ENCODE measurements around the gene CACFD1. TPM values are rescaled to one million over a fixed set of nuclear protein-coding genes. Genes with fewer than 3 reads are reported as not detected.
"Not testable (repeated sequence)": the region's sequence is repeated elsewhere in the genome, so short reads cannot be mapped to it uniquely, and the experiment has no call there.

The CACFD1 gene
- total RNA-seq, 1 donor from 2014 or later: 19.0 TPM

DNA sequence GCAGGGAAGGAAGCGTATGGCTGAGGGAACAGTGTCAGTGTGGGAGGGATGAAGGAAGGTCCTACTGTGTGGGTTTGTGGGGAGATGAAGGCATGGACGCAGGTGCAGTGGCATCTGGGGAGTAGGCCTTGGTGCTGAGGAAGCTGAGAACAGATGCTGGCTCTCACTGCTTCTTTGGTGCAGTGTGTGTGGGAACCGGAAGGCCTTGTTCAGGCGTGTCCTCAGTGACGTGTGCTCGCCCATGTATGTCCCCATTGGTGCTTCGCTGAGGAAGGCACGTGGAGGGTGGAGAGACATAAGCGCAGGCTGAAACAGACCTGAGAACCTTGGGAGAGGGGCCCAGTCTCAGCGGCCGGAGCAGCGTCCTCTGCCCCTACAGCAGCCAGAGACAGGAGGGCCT, 18.9 kb upstream of the CACFD1 start:
- DNase-seq: no peak

DNA sequence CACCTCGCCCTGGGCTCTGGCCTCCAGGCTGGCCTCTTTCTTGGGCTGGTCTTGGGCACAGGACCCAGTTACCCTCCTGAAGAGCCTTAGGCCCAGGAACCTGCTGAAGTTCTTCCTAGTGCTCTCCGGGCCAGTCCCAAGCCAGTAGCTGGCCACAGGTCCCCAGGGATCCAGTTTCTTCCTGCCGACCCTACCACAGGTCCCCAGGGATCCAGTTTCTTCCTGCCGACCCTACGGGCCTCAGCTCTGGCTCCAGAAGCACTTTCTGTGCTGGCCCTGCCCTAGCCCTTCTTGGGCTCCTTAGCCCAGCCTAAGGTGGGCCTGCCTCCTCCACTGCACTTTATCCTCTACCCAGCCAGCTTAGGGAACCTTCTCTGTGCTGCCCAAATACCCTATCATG, 18.2 kb upstream of the CACFD1 start:
- DNase-seq: no peak

DNA sequence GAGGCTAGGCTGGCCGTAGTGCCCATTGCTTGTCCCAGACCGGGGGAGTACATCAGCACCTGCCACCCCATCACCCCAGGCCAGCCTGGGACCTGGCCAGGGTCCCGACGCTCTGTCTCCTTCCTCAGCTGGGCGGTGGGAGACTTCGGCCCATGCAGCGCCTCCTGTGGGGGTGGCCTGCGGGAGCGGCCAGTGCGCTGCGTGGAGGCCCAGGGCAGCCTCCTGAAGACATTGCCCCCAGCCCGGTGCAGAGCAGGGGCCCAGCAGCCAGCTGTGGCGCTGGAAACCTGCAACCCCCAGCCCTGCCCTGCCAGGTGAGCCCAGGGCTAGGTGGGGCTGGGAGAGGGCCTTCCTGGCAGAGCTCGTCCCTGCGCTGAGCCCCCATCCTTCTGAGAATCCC, 16.5 kb upstream of the CACFD1 start:
- DNase-seq: no peak

DNA sequence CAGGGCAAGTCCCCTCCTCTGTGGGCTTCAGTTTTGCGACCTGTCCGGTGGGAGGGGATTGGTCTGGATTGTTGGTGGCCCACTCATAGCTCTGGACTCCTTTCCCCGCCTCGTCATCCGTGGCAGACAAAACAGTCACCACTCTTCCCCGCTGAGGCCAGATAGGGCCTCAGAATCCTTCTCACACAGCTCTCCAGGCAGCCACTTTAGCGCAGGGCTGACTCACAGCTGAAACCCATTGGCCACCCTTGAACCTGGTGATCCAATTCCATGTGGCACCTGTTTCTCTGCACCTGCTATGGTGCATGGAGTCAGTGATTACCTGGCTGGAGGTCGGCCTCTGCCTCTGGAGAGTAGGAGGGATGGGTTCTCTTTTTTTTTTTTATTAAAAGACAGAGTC, 15.8 kb upstream of the CACFD1 start:
- DNase-seq: no peak

DNA sequence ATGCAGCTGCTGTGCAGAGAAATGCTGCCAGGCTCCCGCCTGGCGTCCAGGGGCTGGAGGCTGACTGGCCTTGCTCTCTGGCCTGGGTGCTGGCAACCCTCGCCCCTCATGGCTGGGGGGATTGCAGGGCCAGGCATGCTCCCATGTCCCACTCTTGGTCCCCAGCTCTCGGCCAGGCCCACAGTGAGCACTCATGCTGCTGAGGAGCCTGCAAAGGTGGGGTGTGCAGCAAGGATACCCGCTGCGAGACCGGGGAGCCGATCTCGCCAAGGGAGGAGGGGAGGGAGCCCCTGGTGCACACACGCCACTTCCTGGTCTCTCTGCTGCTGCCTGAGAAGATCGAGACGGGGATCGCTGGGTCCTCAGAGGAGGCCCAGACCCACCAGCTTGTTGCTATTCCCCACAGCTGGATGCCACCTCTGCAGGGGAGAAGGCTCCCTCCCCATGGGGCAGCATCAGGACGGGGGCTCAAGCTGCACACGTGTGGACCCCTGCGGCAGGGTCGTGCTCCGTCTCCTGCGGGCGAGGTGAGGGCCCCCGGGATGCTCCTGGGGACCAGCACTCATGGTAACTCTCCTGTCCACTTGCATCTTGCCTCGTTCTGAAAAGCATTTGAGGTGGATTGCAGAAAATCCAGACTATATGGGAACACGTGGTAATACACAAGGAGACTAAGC, 14.3 kb upstream of the CACFD1 start:
- no peak for DNase-seq

DNA sequence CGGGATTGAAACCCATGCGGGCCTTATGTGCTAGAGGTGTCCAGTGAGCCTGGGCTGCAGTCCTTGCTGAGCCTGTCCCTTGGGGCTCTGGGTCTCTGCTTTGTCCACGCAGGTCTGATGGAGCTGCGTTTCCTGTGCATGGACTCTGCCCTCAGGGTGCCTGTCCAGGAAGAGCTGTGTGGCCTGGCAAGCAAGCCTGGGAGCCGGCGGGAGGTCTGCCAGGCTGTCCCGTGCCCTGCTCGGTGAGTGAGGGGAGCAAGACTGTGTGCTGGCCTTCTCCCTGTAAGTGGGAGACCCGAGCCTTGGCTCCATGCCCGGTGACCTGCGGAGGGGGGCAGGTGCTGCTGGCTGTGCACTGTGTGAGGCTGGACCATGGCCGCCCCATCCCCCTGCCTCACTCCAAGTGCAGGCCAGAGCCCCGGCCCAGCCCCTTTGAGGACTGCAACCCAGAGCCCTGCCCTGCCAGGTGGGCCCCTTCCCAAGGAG, 11.2 kb upstream of the CACFD1 start:
- no peak for DNase-seq

DNA sequence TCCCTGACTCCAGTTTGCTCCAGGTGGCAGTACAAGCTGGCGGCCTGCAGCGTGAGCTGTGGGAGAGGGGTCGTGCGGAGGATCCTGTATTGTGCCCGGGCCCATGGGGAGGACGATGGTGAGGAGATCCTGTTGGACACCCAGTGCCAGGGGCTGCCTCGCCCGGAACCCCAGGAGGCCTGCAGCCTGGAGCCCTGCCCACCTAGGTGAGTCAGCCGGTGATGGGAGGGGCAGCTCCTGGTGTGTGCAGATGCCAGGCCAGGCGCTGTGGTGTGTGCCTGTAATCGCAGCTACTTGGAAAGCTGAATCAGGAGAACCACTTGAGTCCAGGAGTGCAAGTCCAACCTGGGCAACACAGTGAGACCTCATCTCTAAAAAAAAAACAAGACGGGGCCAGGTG, 10.0 kb upstream of the CACFD1 start:
- DNase-seq: no peak

DNA sequence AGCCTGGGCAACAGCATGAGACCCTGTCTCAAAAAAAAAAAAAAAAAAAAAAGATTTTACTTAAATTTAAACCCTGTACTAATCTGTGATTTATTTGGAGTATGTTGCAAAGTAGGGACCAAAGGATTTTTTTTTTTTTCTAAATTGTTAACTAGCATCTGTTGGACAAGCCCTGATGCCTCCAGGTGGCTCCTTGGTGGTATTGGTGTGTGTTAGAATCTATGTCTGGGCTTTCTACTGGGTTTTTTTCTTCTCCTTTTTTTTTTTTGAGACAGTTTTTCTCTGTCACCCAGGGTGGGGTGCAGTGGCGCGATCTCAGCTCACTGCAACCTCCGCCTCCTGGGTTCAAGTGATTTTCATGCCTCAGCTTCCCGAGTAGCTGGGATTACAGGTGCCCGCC, 7.9 kb upstream of the CACFD1 start:
- not testable (repeated sequence) for DNase-seq

DNA sequence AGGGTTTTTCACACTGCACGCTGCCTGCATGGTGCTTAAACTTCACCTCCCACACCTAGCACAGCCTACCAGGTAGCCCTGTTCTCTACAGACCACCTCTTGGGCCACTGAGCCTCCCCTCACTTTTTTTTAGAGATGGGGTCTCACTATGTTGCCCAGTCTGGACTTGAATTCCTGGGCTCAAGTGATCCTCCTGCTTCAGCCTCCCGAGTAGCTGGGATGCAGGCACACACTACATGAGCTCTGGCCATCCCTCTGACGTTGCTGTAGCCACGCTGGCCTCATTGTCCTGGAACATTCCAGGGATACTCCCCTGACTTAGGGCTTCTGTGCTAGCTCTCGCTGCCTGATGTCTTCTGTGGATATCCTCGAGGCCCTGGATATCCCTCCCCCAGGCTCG, 7.2 kb upstream of the CACFD1 start:
- no peak for DNase-seq

DNA sequence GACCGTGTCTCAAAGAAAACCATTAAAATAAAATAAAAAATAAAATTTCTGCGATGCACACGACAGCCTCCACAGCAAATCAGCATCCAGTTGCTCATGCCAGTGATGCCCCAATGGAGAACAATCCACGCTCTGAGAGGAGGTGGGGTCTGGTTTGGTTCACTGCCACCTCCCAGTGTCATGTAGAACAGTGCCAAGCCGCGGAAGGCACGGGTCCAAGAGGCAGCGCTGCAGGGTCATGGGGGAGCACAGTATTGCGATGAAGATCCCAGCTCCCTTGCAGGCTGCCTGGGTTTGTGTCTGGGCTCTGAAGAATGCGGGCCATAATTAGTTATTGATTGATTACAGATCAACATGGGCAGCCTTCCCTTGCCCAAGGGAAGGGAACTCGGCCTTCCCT, 6.1 kb upstream of the CACFD1 start:
- no peak for DNase-seq

DNA sequence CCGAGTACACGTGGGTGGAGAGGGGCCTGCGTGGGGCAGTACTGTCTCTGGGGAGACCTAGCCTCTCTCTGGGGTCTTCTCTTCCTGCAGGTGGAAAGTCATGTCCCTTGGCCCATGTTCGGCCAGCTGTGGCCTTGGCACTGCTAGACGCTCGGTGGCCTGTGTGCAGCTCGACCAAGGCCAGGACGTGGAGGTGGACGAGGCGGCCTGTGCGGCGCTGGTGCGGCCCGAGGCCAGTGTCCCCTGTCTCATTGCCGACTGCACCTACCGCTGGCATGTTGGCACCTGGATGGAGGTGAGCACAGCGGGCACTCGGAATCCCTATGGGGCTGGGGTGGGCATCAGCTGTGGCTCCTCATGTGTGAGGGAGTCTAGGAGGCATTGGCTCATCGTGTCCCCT, 5.5 kb upstream of the CACFD1 start:
- DNase-seq: no peak

DNA sequence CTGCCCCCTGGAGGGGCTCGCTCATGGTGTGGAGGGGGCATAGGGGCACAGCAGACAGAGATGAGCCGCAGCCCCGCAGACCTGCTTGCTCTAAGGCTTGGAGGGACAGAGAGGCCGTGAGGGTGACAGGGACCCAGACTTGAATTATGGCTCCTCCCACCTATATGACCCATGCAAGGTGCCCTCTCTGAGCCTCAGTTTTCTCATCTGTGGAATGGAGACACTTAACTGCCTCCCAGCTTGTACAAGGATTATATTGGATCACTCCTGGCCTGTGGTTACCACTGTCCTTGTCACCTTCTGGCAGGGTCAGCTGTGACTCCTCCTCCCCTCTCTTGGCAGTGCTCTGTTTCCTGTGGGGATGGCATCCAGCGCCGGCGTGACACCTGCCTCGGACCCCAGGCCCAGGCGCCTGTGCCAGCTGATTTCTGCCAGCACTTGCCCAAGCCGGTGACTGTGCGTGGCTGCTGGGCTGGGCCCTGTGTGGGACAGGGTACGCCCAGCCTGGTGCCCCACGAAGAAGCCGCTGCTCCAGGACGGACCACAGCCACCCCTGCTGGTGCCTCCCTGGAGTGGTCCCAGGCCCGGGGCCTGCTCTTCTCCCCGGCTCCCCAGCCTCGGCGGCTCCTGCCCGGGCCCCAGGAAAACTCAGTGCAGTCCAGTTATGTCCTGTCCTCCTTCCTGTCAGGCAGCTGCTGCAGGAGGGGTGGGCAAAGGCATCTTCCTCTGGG, 4.7 kb upstream of the CACFD1 start:
- DNase-seq: no peak

DNA sequence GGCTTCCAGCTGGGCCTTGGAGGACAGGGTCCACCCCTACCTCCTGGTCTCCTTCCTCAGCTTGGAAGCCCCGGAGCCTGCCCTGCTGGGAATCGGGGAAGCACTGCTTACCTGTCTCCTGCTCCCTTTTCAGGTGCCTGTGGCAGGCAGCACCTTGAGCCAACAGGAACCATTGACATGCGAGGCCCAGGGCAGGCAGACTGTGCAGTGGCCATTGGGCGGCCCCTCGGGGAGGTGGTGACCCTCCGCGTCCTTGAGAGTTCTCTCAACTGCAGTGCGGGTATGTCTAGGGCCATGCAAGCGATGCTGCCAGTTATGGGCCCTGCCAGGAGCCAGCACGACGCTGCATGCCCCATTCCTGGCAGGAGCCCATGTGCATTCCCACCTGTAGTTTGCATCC, 3.8 kb upstream of the CACFD1 start:
- DNase-seq: no peak

DNA sequence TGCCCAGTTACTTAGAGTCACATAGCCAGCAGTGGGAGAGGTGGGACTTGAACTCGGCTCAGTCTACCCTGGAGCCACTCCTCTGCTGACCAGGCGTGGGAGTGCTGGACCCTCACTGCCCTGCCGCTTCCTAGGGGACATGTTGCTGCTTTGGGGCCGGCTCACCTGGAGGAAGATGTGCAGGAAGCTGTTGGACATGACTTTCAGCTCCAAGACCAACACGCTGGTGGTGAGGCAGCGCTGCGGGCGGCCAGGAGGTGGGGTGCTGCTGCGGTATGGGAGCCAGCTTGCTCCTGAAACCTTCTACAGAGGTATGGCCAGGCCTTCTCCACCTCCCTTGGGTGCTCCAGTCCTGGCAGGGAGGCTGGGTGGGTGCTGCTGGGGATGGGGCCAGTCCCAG, 3.4 kb upstream of the CACFD1 start:
- DNase-seq: no peak

DNA sequence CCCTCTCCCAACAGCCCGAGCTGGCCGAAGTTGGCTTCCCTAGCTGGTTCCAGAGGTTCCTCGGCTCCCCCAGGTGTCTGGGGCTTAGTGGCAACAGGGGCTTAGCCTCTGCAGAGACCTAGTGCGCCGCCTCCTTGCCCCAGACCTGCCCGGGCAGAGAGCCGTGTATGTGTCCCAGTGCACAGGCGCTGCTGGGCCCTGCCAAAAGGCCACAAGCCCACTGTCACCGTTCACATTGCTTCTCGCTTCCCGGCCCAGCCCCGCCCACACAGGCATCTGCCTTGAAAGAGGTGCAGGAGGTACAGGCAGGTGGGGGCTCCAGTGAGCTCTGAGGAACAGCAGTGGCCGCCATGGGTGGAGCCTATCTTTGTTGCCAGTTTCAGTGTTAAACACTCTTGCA, 2.5 kb upstream of the CACFD1 start:
- no peak for DNase-seq

DNA sequence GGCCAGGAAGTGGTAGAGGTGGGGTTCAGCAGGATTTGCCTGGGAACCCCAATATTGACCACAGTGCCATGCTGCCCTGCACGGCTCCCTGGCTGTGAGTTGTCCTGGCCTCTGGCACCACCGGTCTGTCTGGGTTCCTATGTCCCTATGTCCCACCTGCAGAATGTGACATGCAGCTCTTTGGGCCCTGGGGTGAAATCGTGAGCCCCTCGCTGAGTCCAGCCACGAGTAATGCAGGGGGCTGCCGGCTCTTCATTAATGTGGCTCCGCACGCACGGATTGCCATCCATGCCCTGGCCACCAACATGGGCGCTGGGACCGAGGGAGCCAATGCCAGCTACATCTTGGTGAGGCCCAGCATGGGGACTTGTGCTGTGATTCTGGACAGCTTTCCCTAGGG, 2.0 kb upstream of the CACFD1 start:
- DNase-seq: no peak

DNA sequence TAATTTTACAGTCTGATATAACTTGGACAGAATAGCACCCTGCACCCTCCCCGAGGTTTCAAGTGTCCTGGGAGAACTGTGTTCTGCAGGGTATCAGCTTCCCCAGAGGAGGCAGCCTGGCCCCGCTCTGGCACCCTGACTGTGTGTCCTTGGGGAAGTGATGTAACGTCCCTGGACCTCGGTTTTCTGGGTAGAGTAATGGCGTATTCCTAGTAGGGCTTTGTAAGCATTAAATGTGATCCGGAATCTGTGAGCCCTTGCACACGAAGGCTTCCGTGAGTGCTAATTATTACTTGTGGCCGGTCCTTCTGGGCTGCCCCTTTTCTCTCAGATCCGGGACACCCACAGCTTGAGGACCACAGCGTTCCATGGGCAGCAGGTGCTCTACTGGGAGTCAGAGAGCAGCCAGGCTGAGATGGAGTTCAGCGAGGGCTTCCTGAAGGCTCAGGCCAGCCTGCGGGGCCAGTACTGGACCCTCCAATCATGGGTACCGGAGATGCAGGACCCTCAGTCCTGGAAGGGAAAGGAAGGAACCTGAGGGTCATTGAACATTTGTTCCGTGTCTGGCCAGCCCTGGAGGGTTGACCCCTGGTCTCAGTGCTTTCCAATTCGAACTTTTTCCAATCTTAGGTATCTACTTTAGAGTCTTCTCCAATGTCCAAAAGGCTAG, 1.0 kb upstream of the CACFD1 start:
- DNase-seq: no peak

DNA sequence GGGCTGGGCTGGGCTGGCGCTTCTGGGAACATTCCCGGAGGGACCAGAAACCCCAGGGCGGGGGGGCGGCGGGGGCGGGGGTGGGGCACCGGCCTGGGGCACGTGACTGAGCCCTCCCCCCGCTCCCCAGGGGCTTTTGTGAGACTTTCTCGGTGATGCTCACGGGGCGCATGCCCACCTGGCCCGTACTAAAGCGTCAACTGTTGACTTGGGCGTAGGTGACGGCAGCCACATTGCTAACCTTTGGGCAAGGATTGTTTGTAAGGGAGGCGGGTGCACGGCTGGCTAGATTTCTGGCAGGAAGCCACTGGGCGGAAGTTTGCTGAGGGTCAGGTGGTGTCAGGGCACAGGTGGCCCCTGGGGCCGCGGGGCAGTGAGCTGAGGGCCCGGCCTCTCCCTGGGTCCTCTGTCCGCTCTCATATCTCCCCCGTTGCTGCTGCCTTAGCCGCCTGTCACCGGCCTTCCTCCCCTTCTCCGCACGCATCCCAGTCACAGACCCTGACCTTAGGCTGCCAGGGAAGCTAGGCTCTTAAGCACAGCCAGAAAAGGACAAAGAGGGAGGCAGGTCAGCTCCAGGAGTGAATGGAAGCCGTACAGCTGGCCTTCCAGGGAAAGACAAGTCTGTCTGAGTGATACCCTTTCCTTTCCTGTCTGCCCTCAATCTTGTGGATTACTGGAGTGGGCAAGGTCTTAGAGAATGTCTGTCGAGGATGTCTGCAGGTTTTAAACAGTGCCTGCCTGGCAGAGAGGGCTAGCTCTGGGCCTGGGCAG, 812 bp downstream of the CACFD1 start:
- DNase-seq: no peak

DNA sequence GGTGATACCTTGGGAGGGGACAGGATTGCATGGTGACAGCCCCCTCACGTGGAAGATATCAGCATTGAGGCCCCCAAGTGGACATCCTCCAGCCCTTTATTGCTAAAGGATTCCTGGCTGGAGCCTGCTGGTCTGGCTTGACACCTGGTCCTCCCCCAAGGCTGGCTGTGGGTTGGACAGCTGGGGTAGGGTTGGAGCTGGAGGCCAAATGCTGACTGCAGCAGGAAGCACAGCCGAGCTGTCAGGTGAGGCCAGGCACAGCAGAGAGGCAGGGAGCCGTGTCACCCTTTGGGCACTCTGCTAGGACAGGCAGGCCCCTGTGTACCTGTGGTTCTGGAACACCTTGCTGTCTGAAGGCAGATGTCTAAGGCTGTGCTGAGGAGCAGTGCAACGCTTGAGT, 2.2 kb downstream of the CACFD1 start:
- DNase-seq: no peak

DNA sequence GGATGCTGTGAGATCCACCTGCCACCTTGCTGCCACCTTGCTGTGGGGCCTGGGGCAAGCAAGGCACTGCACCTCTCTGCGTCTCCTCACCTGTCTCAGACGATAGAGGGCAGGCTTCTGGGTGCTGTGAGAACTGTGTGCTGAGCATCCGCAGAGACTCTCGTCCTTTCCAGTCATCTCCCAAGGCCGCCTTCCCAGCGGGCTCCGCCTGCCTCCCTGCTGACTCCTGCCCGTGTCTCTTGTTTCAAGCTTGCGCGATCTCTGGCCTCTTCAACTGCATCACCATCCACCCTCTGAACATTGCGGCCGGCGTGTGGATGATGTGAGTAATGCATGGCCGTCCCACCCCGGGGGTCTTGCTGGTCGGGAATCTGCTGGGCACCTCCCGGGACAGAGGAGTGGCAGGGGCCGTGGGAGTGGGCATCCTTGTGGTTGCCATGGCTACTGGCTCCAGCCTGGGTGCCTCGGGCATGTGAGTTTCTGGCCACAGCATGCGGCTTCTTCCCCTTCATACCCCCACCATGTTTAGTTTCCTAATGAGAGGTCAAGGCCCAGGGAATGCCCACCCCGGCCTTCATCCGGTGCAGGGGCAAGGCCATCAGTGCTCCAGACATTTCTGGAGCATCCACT, 3.6 kb downstream of the CACFD1 start:
- no peak for DNase-seq

DNA sequence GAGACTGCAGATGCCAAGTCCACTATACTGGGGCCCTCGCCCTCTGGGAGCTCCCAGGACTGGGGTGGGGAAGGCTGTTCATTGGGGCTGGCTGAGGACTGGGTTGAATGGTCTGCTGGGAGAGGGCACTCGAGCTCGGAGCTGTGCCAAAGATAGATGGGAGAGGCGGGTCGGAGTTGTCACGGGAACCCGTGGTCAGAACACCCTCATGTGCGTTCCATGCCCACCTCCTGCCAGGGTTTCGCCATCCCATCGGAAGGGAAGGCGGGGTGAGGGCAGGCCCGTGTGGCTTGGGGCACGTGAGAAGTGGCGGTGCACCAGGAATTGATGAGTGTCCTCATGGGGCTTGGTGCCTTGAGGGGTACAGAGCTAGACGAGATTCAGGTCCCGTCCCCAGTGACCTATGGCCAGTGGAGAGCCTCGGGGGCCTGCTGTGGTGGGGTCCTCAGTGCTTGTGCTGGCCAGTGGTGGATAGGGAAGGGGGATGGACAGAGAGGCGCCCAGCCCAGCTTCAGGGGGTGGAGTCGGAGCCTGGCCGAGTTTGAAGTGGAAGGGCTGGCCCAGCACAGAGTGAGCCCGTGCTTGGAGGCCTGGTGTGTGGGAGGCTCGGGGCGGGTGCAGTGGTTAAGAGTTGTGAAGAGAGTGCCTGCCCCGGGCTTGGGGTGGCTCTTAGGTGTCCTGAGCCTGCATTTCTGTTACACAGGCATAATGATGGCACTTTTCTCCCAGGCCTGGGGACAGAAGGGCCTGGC, 4.3 kb downstream of the CACFD1 start:
- DNase-seq: no peak

DNA sequence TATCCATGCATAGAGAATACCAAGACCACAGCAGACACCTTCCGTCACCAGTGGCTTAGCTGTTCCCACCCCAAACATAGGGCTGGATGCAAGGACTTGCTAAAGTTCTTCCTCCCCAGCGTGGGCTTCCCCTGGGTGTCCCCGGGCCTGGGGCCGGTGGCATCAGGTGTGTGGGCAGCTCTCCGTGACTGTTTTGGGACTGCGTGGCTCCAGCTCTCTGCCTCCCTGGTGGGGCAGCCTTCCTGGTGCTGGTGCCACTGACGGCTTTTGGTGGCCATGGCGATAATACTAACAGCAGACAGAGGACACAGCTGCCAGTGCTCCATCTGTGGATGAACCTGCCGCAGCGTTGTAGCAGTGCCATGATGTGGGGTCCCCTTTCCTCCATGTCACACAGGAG, 4.9 kb downstream of the CACFD1 start:
- no peak for DNase-seq
